Measurements from ENCODE around the gene RILPL2.

Gene RILPL2

DNA sequence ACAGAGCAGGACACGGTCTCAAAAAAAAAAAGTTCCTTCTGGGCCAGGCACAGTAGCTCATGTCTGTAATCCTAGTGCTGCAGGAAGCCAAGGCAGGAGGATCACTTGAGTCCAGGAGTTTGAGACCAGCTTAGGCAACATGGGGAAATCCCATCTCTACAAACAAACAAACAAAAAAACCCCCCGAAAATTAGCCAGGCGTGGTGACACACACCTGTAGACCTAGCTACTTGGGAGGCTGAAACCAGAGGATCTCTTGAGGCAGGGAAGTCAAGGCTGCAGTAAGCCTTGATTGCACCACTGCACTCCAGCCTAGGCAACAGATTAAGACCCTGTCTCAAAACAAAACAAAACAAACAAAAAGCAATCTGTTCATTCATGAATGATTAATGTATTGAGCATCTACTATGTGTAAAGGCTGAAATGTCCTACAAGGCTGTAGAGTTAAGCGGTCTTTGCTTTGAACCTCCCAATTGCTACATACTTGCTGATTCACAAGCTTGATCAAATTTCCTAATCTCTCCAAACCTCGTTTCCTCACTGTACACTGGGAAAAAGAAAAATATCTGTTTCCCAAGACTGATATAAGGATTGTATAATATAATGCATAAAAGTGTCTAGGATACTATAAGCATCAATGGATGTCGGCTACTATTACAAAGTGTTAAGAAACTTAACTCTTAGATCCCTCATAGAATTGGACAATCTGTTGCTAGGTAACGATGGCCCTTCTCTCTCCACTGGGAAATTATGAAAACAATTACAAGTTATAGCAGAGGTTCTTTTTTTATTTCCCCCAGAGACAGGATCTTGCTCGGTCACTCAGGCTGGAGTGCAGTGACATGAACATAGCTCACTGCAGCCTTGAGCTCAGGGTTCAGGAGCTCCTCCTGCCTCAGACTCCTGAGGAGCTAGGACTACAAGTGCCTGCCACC is 7.9 kb upstream of the RILPL2 start:
- TF ChIP-seq CTCF (IDR thresholded peaks at IDR 0.05) = no peak

DNA sequence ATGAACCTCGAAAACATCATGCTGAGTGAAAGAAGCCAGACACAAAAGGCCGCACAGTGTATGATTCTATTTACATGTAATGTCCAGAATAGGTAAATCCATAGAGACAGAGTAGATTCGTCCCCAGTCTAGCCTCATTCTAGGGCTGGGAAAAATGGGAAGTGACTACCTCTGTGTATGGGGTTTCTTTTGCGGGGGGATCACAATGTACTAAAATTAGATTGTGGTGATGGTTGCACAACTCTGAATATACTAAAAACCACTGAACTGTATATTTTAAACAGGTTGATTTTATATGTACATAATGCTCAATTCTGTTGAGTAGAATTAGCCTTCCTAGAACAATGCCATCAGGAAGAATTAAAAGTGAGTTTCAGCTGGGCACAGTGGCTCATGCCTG is 6.3 kb upstream of the RILPL2 start:
- no peak for TF ChIP-seq CTCF (IDR thresholded peaks at IDR 0.05)

- no peak for TF ChIP-seq CTCF (IDR thresholded peaks at IDR 0.05)
Observed at GRCh38 chr12:123441523-123442164, 5.2 kb upstream of the RILPL2 start.

DNA sequence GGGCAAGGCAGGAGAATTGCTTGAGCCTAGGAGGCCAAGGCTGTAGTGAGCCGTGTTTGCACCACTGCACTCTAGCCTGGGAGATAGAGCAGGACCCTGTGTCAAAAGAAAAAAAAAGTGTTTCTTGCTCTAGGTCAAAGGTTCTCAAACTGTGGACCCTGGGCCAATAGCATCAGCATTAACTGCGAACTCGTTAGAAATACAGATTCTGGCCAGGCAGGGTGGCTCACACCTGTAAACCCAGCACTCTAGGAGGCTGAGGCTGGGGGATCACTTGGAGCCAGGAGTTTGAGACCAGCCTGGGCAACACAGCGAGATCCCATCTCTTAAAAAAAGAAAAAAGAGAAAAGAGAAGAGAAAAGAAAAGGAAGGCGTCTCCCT is 858 bp downstream of the RILPL2 start:
- no peak for TF ChIP-seq CTCF (IDR thresholded peaks at IDR 0.05)

DNA sequence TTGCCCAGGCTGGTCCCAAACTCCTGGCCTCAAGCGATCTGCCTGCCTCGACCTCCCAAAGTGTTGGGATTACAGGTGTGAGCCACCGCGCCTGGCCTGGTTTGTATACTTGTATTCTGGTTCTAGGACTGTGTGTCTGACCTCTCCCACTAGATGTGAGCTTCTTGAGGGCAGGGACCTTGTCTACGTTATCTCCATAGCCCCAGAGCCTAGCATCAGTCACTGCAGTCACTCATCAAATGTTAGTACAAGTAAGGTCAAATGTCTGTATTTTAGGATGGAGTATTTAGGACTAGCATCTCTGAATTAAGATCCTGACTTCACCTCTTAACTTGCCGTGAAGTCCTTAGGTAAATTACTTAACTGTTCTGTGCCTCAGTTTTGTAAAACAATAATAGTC is 2.9 kb downstream of the RILPL2 start:
- no peak for TF ChIP-seq CTCF (IDR thresholded peaks at IDR 0.05)

- no peak for TF ChIP-seq CTCF (IDR thresholded peaks at IDR 0.05)
Observed at GRCh38 chr12:123428591-123428990, 7.9 kb downstream of the RILPL2 start.

- TF ChIP-seq CTCF (IDR thresholded peaks at IDR 0.05) = no peak
Observed at GRCh38 chr12:123427036-123427769, 9.3 kb downstream of the RILPL2 start.
